HG02973 (cell line): Measurements from ENCODE around the gene HDAC9.

ENCODE experiments used
- ATAC-seq: cut with Tn5 transposase; IDR thresholded peaks from one replicate; pipeline ENCODE4 v1.9.1; 2021; ENCODE audit warnings: moderate library complexity; ENCODE audit not compliant: unreplicated experiment

Gene HDAC9

DNA sequence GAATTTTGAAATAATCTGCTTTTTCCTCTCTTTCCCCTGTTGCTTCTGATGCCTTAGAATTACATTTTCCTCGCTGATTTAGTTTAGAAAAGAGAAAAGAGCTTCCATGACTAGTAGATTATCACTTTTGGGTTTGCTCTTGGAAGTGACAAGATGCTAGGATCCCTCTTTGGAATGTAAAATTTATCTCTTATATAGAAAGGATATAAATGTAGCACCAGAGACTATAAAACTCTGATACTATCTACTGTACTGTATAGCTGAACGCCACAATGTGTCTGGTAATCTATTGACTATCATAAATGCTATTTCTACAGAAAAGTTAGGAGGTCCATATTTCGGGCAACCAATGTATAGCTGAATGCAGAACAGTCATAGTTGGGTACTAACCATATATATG lies 1.1 kb upstream of the HDAC9 start:
- no peak for ATAC-seq

DNA sequence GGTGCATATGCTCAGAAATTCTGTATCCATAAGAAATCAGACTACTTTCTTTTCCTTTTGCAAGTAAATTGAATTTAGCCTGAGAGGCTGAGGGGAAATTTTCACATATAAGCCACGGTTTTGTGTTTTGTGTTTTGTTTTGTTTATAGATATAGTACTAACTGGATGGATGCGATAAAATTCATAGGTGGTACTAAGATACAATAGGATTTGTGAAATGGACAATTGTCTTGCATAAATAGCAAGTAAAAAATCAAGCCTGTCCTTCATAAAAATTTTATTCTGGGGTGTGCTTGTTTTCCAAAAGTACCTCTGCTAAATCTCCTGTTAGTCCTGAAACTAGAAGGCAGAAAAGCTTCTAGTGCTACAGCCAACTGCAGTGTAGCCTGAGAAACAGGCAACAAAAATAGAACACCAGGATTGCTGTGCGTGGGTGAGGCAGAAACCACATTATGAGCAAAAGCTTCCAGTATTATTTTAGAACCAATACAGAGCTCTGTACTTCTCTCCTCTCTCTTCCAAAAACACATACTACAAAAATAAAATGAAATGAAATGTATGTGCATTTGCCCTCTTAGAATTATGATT lies 634 bp upstream of the HDAC9 start:
- ATAC-seq, result peak; percentile 37

DNA sequence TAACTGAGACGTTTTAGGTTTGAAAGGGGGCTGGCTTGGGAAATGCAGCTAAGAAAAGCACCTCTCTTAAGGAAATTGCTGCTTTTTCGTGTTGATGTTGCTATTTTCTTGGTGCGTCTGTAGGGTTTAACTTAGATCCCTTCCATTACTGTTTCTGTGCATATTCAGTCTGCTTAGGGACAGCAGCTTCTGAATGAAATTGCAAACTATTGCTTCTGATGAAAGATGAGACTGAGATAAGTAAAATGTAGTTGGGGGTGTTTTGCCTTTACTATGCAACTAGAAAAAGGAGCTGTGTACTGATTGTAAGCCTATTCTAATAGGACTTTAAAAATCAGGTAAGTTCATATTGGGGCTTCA lies 772 bp downstream of the HDAC9 start:
- no peak for ATAC-seq

DNA sequence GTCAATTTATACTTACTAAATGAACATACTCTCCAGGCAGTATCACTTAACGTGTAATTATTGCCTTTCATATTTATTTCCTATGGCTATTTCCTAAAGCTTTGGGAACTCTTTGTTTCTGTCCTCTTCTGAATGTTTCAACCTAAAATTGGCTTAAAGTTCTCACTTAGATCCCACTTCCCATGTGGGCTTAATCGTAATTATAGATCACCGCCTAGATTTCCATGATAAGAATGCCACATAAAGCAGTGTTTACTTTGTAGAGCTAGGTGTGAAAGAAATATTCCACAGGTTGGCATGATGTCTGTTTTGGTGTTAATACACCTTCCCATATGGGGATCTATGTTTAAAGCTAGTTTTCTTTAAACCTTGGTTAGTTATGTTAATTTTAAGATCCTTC lies 1.5 kb downstream of the HDAC9 start:
- no peak for ATAC-seq

DNA sequence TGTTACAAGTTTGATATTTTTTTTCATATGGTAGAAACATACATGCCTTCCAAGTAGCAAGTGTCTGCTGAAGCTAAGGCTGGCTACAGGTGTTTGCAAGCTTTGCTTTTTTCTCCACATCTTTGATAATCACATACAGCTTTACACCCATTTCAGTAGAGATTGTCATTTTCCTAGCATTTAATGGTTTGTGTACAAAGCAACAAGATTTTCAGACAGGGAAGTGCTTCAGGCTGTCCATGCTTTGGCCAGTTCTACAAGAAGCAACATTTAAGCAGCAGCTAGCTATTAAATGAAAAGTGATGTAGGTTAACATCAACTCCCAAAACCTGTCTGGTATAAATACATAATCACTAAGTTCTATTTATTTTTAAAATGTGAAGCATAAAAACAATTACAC lies 2.3 kb downstream of the HDAC9 start:
- no peak for ATAC-seq

DNA sequence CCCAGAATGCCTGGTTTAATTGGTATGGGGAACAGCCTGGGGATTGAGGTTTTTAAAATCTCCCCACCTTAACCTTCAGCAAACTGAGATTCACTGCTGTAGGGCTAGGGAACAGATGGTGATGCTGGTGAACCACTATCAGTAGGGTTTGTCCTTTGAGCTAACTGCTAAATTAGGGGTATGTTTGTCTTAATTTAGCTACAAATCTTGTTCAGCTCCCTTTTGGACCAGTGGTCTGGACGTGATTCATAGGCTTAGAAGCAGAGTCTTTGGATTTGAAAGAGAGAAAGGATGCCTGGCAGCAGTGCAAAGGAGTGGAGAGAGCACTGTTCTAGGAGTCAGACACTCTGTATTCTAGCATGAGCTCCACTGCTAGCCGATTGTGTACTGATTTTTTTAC lies 2.8 kb downstream of the HDAC9 start:
- no peak for ATAC-seq

DNA sequence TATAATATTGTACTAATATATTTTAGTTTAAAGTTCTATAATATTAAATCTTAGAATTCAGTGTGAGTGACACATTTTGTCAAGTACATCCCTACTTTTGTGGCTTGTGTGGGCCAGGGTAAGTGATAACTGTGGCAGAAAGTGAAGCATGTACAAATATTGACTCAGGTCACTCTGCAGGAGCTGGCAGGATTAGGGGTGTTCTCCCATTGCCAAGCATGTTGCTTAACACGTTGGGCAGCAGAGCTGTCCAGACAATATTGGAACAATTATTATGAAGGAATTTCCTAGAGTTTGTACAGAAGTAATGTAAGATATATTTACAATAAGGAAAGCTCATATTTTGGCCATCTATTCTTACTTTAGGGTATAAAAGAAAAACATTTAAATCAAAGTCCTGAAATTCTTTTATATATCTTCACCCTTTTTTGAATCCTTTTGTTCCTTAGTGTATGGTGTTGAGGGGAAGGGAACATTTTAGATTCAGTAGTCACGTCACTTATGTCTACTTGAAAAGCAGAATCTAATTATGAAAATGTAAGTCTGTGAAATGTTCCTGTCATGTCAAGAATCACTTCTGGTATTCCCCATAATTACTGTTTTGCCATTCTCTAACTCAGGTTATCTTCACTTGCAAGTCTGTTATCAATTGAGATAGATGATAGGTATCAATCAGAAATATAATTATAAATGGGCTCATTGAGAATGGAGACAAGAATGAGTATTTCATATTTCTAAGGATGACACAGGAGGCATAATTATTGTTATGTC lies 4.0 kb downstream of the HDAC9 start:
- ATAC-seq, result no peak

DNA sequence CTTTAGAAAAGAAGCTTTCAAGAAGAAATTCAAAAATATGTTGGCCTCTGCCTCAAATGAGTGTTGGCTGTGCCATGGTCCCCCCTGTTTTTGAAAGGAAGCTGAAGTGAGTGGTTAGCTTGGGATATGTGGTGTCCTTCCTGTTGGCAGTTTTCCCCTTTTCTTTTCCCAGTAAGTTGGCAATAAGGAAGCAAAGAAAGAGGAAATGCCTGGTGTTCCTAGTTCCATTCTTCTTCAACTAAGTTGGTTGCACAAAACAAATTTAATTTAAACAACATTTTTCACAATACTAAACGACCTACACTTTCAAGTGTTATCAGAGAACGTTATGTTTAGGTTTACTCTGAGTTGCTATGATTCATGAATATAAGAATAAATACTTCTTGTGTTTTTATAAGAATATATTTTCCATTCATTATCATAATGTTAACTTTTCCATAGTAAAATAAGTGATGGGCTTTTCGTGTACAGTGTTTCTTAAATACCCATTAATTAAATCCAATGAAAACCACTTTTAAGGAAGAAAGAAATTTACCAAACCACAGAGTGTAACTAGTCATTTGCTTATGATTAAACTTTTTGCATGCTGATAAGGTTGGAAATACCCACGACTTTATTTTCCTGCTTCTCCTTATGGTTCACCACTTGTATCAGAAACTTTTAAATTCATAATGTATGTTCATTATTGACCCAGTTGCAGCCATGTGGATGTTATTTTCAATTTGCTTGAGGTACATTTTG lies 7.7 kb downstream of the HDAC9 start:
- no peak for ATAC-seq

DNA sequence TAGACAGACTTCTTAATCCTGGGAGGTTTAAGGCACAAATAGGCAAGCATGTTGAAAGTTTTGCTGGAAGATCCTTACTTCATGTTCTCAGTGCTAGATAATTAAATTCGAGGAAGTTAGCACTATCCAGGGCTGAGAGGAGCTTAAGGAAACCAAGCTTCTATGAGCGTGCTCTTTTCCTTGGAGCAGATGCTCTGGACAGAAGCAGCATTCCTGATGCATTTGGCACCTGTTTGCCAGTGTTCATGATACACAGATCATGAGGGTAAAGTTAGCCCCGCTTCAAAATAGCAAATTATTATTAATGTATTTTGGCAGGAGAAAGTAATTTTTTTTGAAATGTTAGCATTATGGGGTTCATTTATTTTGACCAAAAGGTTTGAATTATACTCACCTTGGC lies 9.4 kb downstream of the HDAC9 start:
- ATAC-seq, result no peak

DNA sequence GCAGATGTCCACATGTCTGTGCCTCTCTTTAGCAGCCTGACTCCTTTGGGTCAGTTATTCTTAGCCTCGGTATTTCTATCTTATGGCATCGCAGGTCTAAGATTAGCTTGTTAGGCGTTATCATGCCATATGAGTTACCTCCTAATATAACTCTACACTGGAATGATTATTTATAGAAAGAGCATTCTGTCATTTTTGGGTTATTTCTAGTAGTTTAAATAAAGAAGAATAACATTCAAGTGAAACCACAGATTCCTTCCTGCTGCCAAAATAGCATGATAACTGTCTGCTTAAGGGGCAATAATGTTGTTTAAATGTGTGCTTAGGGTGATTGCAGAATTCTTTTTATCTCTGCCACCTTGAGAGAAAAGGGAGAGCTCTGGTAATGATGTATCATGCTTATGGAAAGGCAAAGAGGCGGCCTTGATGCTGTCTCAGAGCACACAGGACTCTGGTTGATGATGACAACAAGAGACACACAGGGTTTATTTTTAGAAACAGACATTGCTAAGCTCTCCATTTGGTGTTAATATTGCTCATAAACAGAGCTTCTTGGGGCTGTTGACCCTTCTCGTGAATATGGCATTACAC lies 10.4 kb downstream of the HDAC9 start:
- peak; percentile 45 for ATAC-seq

DNA sequence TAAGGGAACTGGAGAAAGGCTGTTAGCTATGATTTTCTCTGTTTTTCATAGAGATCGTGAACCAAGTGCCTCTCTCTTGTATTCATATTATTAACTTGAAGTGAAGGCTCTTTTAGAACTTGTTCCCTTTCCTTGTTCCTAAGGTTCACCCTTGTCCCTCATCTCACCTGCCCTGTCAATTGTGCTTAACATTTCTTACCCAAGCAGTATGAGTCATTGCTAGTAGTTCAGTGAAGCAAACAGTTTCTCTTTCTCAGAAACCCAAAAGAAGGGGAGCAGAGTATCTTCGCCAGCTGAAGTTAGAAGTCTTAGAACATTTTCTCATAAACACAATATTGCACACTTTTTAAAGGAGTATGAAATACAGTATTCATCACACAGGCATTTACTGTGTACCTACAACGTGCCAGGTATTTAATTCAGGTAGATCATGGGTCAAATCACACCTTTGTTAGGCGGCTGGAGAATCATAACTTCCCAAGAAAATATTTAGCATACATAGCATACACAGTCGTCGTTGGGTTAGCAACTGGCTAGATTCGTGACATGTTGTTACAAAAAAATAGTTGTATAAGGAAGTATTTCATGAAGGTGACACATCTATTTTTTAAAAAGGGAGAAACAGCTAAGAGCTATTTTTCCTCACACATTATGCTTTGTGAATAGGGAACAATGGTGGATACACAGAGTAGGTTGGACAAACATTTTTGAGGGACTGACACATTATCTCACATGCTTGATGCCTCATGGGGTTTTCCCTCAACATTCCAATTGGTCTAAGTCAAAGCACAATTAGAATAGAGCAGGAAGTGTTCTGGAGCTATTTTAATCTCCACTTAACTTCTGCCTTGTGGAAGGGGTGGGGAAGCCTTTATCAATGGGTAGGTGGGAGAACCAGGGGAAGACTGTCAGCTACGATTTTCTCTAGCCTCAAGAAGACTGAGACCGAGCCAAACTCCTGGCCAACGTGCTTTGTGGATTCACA lies 13.2 kb downstream of the HDAC9 start:
- peak; percentile 88 for ATAC-seq

DNA sequence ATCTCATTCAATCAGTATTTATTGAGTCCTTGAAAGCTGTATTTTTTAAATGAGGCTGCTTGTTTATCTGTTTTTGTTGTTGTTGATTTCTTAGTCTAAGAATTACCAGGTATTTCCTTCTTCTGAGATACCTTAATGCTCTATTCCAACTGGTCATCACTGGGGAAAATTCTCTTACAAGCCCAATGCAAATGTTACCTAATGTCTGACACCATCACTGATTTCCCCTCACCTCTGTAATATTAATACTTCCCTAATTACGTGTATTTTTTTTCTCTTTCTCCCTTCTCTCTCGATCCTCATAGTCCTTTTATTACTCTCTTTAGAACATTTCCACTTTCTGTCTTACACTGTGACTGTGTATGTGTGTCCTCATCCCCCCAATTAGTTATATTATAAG lies 13.9 kb downstream of the HDAC9 start:
- peak; percentile 18 for ATAC-seq

DNA sequence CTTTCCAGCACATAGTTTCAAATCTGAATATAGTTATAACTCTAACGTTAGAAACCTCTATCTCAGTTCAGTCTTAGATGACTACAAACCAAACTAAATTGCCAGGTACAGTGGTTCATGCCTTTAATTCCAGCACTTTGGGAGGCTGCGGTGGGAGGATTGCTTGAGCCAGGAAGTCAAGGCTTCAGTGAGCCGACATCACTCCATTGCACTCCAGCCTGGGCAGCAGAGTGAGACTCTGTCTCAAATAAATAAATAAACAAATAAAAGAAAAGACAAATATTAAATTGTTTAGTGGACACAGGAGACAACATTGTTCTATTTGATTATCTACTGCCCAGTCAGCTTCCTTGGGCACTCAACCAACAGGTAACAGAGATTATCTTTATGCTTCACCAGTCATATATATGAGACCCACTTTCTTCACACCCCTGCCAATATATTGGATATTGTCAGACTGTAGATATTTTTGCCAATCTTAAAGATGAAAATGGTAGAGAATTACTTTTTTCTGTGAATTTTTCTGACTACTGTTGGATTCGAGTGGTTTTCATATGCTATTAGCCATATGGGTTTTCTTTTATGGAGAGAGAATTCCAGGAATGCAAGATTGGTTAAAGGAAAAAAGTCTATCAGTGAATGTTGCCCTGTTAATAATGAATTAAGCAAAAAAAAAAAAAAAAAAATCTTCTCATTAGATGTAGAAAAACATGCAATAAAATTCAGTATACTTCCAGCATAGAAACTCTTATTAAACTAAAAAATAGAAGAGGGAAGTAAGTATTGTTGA lies 16.0 kb downstream of the HDAC9 start:
- ATAC-seq, result no peak

DNA sequence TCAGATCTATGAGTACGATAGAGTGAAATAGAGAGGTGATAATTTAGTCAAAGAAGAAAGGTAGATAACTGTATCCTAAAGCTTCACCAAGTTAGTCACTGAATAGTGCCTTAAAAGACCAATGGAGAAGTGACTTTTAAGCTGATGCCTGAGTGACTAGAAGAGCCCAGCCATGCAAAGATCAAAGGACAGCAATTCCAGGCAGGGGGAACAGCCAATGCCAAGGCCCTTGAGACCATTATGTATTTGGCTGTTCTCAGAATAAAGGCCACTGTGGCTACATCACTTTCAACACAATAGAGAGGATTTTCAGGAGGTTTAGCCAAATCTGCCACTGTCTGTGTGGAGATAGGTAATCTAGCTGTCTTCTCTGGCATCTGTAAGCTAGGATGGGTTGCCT lies 17.8 kb downstream of the HDAC9 start:
- no peak for ATAC-seq

DNA sequence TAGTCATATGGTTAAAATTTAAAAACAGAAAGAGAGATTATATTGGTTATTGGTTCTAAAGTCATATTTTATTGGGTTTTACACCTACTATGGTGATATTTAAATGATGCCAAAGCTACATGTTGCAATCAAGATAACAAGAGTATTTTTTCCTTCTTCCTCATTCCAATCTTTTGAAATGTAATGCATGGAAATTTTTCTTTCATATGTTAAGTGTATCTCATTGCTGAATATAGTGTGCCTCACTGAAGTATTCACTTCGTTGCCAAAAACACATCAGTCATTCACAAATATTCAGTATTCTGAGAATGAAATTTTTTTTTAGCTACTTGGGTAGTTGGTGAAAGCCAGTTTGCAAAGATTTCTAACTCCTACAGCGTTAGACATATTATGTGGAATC lies 19.5 kb downstream of the HDAC9 start:
- no peak for ATAC-seq

DNA sequence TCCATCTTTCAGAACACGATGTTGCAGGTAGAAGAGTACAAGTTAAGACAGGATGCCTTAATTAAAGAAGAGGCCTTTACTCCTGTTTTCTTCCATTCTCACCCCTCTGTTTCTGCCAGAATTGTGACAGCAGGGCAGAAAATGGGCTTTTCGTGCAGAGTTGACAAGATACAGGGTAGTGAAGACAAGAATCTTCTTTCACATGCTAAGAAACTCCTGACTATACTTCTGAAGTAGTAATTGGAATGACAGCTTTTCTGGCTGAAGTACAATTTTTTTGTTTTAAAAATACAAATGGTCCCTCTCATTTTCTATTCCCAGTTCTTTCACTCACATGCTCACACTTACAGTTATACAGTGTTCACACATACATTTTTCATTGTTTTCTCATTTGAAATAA lies 22.1 kb downstream of the HDAC9 start:
- ATAC-seq, result no peak

DNA sequence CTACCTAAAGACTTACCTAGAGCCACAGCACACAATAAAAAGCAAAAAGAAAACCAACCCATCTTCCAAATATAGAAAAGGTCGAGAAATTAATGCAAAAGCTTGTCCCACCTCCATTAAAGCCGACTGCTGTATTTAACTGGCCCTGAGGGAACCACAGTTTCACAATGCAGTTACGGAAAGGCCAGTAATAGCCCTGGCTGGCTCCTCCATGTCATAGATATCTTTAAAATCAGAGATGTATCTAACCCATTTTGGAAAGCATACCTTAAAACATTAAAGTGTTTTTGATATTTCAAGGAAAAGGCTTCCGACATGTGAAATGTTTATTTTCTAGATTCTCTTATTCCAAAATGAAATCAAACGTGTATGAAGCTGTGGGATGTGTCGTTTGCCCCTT lies 23.0 kb downstream of the HDAC9 start:
- no peak for ATAC-seq

DNA sequence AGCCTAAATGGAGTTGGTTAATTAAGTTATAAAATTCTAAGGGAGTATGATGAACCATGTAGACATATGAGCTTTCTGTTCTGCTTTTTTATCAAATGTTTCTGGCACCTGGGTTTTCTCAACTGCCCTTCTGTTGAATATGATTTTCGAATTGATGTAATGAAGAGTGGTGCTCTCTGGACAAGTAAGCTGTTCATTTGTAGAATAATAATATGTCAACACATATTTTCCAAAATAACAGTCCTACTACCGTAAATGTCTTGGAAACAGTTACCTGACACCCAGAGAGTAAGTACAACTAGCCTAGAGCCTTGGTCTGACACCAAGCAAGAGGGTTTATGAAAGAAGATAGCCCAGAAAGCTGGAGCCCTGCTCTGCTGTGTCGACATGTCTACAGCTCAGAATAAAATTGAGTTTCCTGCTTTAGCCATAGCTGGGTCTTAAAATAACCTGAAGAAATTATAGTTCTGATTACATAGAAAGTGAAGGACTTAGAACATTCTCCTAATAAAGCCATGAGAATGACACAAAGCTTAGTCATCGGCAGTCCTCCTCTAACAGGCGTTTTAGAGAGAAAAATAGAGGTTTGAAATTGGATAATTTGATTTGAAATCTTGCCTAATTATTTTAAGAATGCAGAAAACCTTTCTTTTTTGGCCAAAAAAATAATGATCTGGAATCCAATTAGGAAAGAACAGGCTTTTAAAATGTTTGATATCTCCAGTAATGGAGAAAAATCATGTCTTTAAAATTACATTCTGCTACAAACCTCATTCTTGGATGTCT lies 25.1 kb downstream of the HDAC9 start:
- peak; percentile 59 for ATAC-seq

DNA sequence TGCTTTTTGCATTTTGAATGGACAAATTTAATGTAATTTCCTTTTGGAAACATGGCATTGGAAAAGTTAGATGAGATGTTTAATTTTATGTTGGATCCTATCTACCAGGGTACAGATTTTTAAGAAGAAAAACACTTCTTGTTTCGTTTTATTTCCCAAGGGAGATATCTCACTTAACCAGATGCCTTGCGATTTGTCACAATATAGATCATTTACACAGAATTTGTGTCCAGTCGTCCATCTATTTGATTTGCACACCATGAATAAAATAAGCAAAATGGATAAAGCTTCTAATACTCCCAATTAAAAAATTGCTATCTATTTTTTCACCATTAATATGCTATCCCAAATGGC lies 25.7 kb downstream of the HDAC9 start:
- ATAC-seq, result no peak
